ENCODE data around the gene TAPT1. TPM values are rescaled to one million over a fixed set of nuclear protein-coding genes. Genes with fewer than 3 reads are reported as not detected.

The TAPT1 gene
- total and polyA plus RNA-seq, 7 donors: 6.0 to 43.8 (median 29.4) TPM

GRCh38 chr4:16203083-16203482 is 23.2 kb downstream of the TAPT1 start:
- H3K4me1 ChIP-seq: peaks cover 0 to 39% (median 13%) of the 10 kb centered on the region in 4 donors
- H3K27ac ChIP-seq: no peak overlapping the region

GRCh38 chr4:16202598-16202997 is 23.7 kb downstream of the TAPT1 start:
- H3K36me3 ChIP-seq: peaks cover 0 to 11% (median 0%) of the 10 kb centered on the region in 4 donors
- WGBS, 2 donors: 71 to 85% methylated on average over 2 of the region's 2 CpGs
- no peaks in the 10 kb centered on the region for H3K9me3 ChIP-seq
- H3K4me1 ChIP-seq: peaks cover 0 to 44% (median 17%) of the 10 kb centered on the region in 4 donors
- TF ChIP-seq CTCF (IDR thresholded peaks at IDR 0.05): no peak
- no peak for TF ChIP-seq POLR2A (IDR thresholded peaks at IDR 0.05)
- TF ChIP-seq EP300 (IDR thresholded peaks at IDR 0.05): no peak
- TF ChIP-seq POLR2AphosphoS5 (IDR thresholded peaks at IDR 0.05): no peak
- DNase-seq: no peak
- H3K27me3 ChIP-seq: no peaks in the 10 kb centered on the region
- intact Hi-C loops (cut with DNase I): no loop called here
- no peak overlapping the region for H3K4me3 ChIP-seq
- H3K27ac ChIP-seq: no peak overlapping the region

More at GRCh38 chr4:16203083-16203482, 23.2 kb downstream of the TAPT1 start:
- H3K27me3 ChIP-seq: no peaks in the 10 kb centered on the region
- H3K9me3 ChIP-seq: no peaks in the 10 kb centered on the region
- H3K4me3 ChIP-seq: no peak overlapping the region
- 93% methylated on average over 2 of the region's 2 CpGs for WGBS, 2 donors
- intact Hi-C loops (cut with DNase I): no loop called here
- DNase-seq: no peak
- no peak for TF ChIP-seq POLR2A (IDR thresholded peaks at IDR 0.05)
- TF ChIP-seq POLR2AphosphoS5 (IDR thresholded peaks at IDR 0.05): no peak
- TF ChIP-seq CTCF (IDR thresholded peaks at IDR 0.05): no peak
- no peak for TF ChIP-seq EP300 (IDR thresholded peaks at IDR 0.05)
- peaks cover 0 to 11% (median 0%) of the 10 kb centered on the region in 4 donors for H3K36me3 ChIP-seq

- Histone ChIP-seq H3K4me1 (peaks cover 0 to 64% (median 40%) of the 10 kb centered on the region in 4 donors), H3K27me3 (no peaks in the 10 kb centered on the region), H3K27ac (no peak overlapping the region), H3K36me3 (peaks cover 0 to 11% (median 0%) of the 10 kb centered on the region in 4 donors), H3K9me3 (no peaks in the 10 kb centered on the region), H3K4me3 (no peak overlapping the region)
- WGBS, 2 donors: 99 to 100% methylated on average over 1 of the region's 1 CpG
- DNase-seq: no peak
- TF ChIP-seq POLR2AphosphoS5 (IDR thresholded peaks at IDR 0.05): no peak
- intact Hi-C loops (cut with DNase I): loop anchor here (5.0 kb wide), 1 partner anchor 63 kb away; no protein-coding TSS in a partner anchor
Observed at GRCh38 chr4:16199093-16199492, 27.2 kb downstream of the TAPT1 start.

- H3K9me3 ChIP-seq: no peaks in the 10 kb centered on the region
- WGBS, 2 donors: 88 to 91% methylated on average over 2 of the region's 2 CpGs
- intact Hi-C loops (cut with DNase I): loop anchor here (2.0 to 5.0 kb wide), 2 partner anchors 29 to 64 kb away; partner anchors contain the start of gene TAPT1
- no peak overlapping the region for H3K27ac ChIP-seq
- H3K4me3 ChIP-seq: no peak overlapping the region
- TF ChIP-seq CTCF (IDR thresholded peaks at IDR 0.05) (no peak), POLR2A (IDR thresholded peaks at IDR 0.05) (no peak), EP300 (IDR thresholded peaks at IDR 0.05) (no peak), POLR2AphosphoS5 (IDR thresholded peaks at IDR 0.05) (no peak)
- no peak for DNase-seq
- peaks cover 0 to 11% (median 0%) of the 10 kb centered on the region in 4 donors for H3K36me3 ChIP-seq
- H3K4me1 ChIP-seq: peaks cover 0 to 70% (median 47%) of the 10 kb centered on the region in 4 donors
- no peaks in the 10 kb centered on the region for H3K27me3 ChIP-seq
Observed at GRCh38 chr4:16197876-16198665, 28.2 kb downstream of the TAPT1 start.

Data from sigmoid colon (tissue), 7 donors.